ENCODE data around the gene UGT1A9.

UGT1A9 gene

GRCh38 chr2:233813236-233814055, 141.7 kb downstream of the UGT1A9 start:
- DNase-seq (ENCODE audit: extremely low read depth in 1 of 2, low read depth in 1 of 2) = no peak

GRCh38 chr2:233814056-233814835, 142.5 kb downstream of the UGT1A9 start:
- no peak for DNase-seq (ENCODE audit: extremely low read depth in 1 of 2, low read depth in 1 of 2)

GRCh38 chr2:233815861-233816260, 144.2 kb downstream of the UGT1A9 start:
- DNase-seq (ENCODE audit: extremely low read depth in 1 of 2, low read depth in 1 of 2) = no peak

- no peak for DNase-seq (ENCODE audit: extremely low read depth in 1 of 2, low read depth in 1 of 2)
These were observed 144.6 kb downstream of the UGT1A9 start for GRCh38 chr2:233816334-233816733.

GRCh38 chr2:233816771-233817170, 145.1 kb downstream of the UGT1A9 start:
- DNase-seq (ENCODE audit: extremely low read depth in 1 of 2, low read depth in 1 of 2) = no peak

- DNase-seq (ENCODE audit: extremely low read depth in 1 of 2, low read depth in 1 of 2) = no peak
These were observed 145.7 kb downstream of the UGT1A9 start for GRCh38 chr2:233817361-233817911.

- DNase-seq (ENCODE audit: extremely low read depth in 1 of 2, low read depth in 1 of 2) = no peak
These were observed 146.4 kb downstream of the UGT1A9 start for GRCh38 chr2:233817995-233818638.

- DNase-seq (ENCODE audit: extremely low read depth in 1 of 2, low read depth in 1 of 2) = no peak
These were observed 147.2 kb downstream of the UGT1A9 start for GRCh38 chr2:233818639-233819621.

GRCh38 chr2:233819884-233820773, 148.4 kb downstream of the UGT1A9 start:
- no peak for DNase-seq (ENCODE audit: extremely low read depth in 1 of 2, low read depth in 1 of 2)

GRCh38 chr2:233820774-233821105, 149.0 kb downstream of the UGT1A9 start:
- no peak for DNase-seq (ENCODE audit: extremely low read depth in 1 of 2, low read depth in 1 of 2)

GRCh38 chr2:233821196-233821595, 149.5 kb downstream of the UGT1A9 start:
- no peak for DNase-seq (ENCODE audit: extremely low read depth in 1 of 2, low read depth in 1 of 2)

- DNase-seq (ENCODE audit: extremely low read depth in 1 of 2, low read depth in 1 of 2) = no peak
These were observed 150.0 kb downstream of the UGT1A9 start for GRCh38 chr2:233821709-233822100.

GRCh38 chr2:233822101-233822771, 150.5 kb downstream of the UGT1A9 start:
- DNase-seq (ENCODE audit: extremely low read depth in 1 of 2, low read depth in 1 of 2) = no peak
